HG03469 (cell line): ENCODE results near the gene SCAMP4.
"Not testable (repeated sequence)": the region's sequence is repeated elsewhere in the genome, so short reads cannot be mapped to it uniquely, and the experiment has no call there.

Source experiments
- ATAC-seq: cut with Tn5 transposase; IDR thresholded peaks from one replicate; pipeline ENCODE4 v1.9.1; 2021; ENCODE audit warnings: mild to moderate bottlenecking, moderate library complexity, moderate number of reproducible peaks; ENCODE audit not compliant: unreplicated experiment

Gene SCAMP4

GRCh38 chr19:1866693-1867348 lies 38.4 kb upstream of the SCAMP4 start:
- no peak for ATAC-seq

- no peak for ATAC-seq
Observed at GRCh38 chr19:1867349-1867724, 37.9 kb upstream of the SCAMP4 start.

- no peak for ATAC-seq
Observed at GRCh38 chr19:1868971-1869370, 36.2 kb upstream of the SCAMP4 start.

GRCh38 chr19:1871140-1871597 lies 34.0 kb upstream of the SCAMP4 start:
- ATAC-seq, result no peak

- ATAC-seq, result no peak
Observed at GRCh38 chr19:1871630-1872029, 33.6 kb upstream of the SCAMP4 start.

- no peak for ATAC-seq
Observed at GRCh38 chr19:1872807-1873523, 32.2 kb upstream of the SCAMP4 start.

GRCh38 chr19:1873524-1874473 lies 31.4 kb upstream of the SCAMP4 start:
- ATAC-seq, result no peak

- ATAC-seq, result no peak
Observed at GRCh38 chr19:1874554-1875185, 30.5 kb upstream of the SCAMP4 start.

- ATAC-seq, result not testable (repeated sequence)
Observed at GRCh38 chr19:1875265-1875645, 29.9 kb upstream of the SCAMP4 start.

- ATAC-seq, result peak; percentile 59
Observed at GRCh38 chr19:1875646-1876495, 29.3 kb upstream of the SCAMP4 start.

- ATAC-seq, result not testable (repeated sequence)
Observed at GRCh38 chr19:1876496-1877279, 28.5 kb upstream of the SCAMP4 start.

- not testable (repeated sequence) for ATAC-seq
Observed at GRCh38 chr19:1877280-1877660, 27.9 kb upstream of the SCAMP4 start.

- ATAC-seq, result not testable (repeated sequence)
Observed at GRCh38 chr19:1878583-1878982, 26.6 kb upstream of the SCAMP4 start.

- not testable (repeated sequence) for ATAC-seq
Observed at GRCh38 chr19:1879982-1880381, 25.2 kb upstream of the SCAMP4 start.

GRCh38 chr19:1880611-1881392 lies 24.4 kb upstream of the SCAMP4 start:
- no peak for ATAC-seq

- not testable (repeated sequence) for ATAC-seq
Observed at GRCh38 chr19:1881393-1882088, 23.7 kb upstream of the SCAMP4 start.

- no peak for ATAC-seq
Observed at GRCh38 chr19:1882089-1882785, 23.0 kb upstream of the SCAMP4 start.
